WTC11 (cell line): ENCODE data around the gene PLCG1. TPM values are rescaled to one million over a fixed set of nuclear protein-coding genes. Genes with fewer than 3 reads are reported as not detected.
"Not testable (repeated sequence)": the region's sequence is repeated elsewhere in the genome, so short reads cannot be mapped to it uniquely, and the experiment has no call there.

Experiments used
- ATAC-seq: fragments of 200-7000 bp; cut with Tn5 transposase; 2 replicates; pipeline ENCODE4 v1.10.0; 2021; ENCODE audit warnings: mild to moderate bottlenecking, moderate library complexity
- CTCF ChIA-PET: fragments of 300-600 bp; sonication (Branson Sonifier 250); formaldehyde crosslinking; loops from one replicate; lab custom pipeline; 2021; ENCODE audit warnings: antibody characterized with exemption; lab: Charles Lee
- POLR2A ChIA-PET: fragments of 350-600 bp; sonication (Branson Sonifier 250); formaldehyde crosslinking; loops from one replicate; lab custom pipeline; 2021; ENCODE audit warnings: antibody characterized with exemption; lab: Charles Lee
- DNase-seq: peaks from one replicate; pipeline ENCODE4 v3.0.0; 2021; ENCODE audit warnings: low spot score
- H3K27ac Mint-ChIP-seq: 2 replicates; pipeline ENCODE4 v1.8.0; 2021; ENCODE audit warnings: mixed read lengths
- H3K27me3 Mint-ChIP-seq: 2 replicates; pipeline ENCODE4 v1.8.0; 2021; ENCODE audit warnings: low read depth, mild to moderate bottlenecking, moderate library complexity, mixed read lengths
- H3K36me3 Mint-ChIP-seq: 2 replicates; pipeline ENCODE4 v1.8.0; 2021; ENCODE audit warnings: mixed read lengths
- H3K4me1 Mint-ChIP-seq: 2 replicates; pipeline ENCODE4 v1.8.0; 2022; ENCODE audit warnings: mixed read lengths
- H3K4me3 Mint-ChIP-seq: 2 replicates; pipeline ENCODE4 v1.8.0; 2021; ENCODE audit warnings: mild to moderate bottlenecking, moderate library complexity, mixed read lengths
- H3K9me3 Mint-ChIP-seq: 2 replicates; pipeline ENCODE4 v1.8.0; 2021; ENCODE audit warnings: mixed read lengths
- ARID4B ChIP-seq: sonication (generic); formaldehyde crosslinking; IDR thresholded peaks from 2 replicates; pipeline ENCODE4 v1.8.0; 2023; ENCODE audit warnings: missing genetic modification reagents, mild to moderate bottlenecking, borderline replicate concordance
- CREB1 ChIP-seq: sonication (generic); formaldehyde crosslinking; IDR thresholded peaks from 2 replicates; pipeline ENCODE4 v1.8.0; 2023; ENCODE audit warnings: mild to moderate bottlenecking, missing genetic modification reagents
- ELF4 ChIP-seq: sonication (generic); formaldehyde crosslinking; IDR thresholded peaks from 2 replicates; pipeline ENCODE4 v1.8.1; 2022; ENCODE audit warnings: low read depth, mild to moderate bottlenecking, moderate library complexity, missing genetic modification reagents
- IRF2 ChIP-seq: sonication (generic); formaldehyde crosslinking; IDR thresholded peaks from 2 replicates; pipeline ENCODE4 v1.8.0; 2022; ENCODE audit warnings: low read depth, missing genetic modification reagents, borderline replicate concordance
- MXD4 ChIP-seq: fragments of 250-450 bp; sonication (Bioruptor Pico); IDR thresholded peaks from 2 replicates; pipeline ENCODE4 v1.8.0; 2021; ENCODE audit warnings: mild to moderate bottlenecking, moderate library complexity, borderline replicate concordance
- PRRX2 ChIP-seq: fragments of 250-450 bp; sonication (Bioruptor Pico); IDR thresholded peaks from 2 replicates; pipeline ENCODE4 v1.8.0; 2021; ENCODE audit warnings: mild to moderate bottlenecking
- ZNF138 ChIP-seq: sonication (generic); formaldehyde crosslinking; conservative IDR thresholded peaks from 2 replicates; pipeline ENCODE4 v1.8.1; 2022; ENCODE audit warnings: mild to moderate bottlenecking, moderate library complexity, missing genetic modification reagents
- total RNA-seq: library from RNA; stranded (reverse); gene quantifications from 3 replicates; pipeline ENCODE4 v1.2.3, GENCODE V29; 2021
- TF ChIP-seq, protein P1 (sequence below): sonication (generic); formaldehyde crosslinking; IDR thresholded peaks from 2 replicates; pipeline ENCODE4 v1.8.0; 2022; ENCODE audit warnings: missing genetic modification reagents

The PLCG1 gene
- total RNA-seq, 1 experiment from 2014 or later: 201 TPM

DNA sequence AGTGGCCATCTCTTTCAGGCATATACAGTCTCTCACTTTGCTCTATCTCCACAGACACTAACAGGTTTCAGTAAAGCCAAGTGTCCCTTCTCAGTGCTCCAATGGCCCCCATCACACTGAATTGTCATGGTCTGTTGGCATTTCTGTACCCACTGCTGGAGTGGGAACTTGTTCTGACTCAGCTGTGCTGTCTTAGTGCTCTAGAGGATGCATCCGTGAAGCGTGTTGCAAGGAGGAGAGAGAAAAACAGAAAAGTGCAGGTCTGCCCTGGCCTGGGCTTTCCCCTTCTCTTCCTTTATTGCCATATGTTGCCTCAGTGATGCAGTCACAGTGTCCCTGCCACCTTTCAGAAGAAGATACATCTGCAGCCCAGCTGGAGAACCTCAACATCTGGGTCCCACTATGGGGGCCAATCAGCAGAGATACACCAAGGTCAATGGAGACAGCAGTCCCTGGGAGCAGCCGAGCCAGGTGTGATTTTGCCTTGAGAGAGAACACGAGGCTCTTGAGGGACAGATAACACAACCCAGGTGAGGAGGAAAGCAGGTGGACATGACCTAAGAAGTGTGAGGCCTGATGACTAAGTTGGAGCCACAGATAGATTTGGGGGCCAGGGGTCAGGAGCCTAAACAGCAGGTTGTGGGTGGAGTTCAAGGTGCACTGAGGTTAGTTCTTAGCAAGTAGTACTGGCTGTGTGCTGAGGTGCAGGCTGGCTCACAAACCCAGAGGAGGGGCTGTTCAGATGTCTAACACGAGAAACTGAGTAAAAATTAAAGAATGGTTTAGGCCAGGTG lies 5.6 kb upstream of the PLCG1 start (continued):
- TF ChIP-seq ARID4B (CRISPR knock-in tag) (no peak), ZNF138 (CRISPR knock-in tag) (no peak), MXD4 (no peak), CREB1 (CRISPR knock-in tag) (no peak), PRRX2 (CRISPR knock-in tag) (no peak)
- TF ChIP-seq, protein P1, sequence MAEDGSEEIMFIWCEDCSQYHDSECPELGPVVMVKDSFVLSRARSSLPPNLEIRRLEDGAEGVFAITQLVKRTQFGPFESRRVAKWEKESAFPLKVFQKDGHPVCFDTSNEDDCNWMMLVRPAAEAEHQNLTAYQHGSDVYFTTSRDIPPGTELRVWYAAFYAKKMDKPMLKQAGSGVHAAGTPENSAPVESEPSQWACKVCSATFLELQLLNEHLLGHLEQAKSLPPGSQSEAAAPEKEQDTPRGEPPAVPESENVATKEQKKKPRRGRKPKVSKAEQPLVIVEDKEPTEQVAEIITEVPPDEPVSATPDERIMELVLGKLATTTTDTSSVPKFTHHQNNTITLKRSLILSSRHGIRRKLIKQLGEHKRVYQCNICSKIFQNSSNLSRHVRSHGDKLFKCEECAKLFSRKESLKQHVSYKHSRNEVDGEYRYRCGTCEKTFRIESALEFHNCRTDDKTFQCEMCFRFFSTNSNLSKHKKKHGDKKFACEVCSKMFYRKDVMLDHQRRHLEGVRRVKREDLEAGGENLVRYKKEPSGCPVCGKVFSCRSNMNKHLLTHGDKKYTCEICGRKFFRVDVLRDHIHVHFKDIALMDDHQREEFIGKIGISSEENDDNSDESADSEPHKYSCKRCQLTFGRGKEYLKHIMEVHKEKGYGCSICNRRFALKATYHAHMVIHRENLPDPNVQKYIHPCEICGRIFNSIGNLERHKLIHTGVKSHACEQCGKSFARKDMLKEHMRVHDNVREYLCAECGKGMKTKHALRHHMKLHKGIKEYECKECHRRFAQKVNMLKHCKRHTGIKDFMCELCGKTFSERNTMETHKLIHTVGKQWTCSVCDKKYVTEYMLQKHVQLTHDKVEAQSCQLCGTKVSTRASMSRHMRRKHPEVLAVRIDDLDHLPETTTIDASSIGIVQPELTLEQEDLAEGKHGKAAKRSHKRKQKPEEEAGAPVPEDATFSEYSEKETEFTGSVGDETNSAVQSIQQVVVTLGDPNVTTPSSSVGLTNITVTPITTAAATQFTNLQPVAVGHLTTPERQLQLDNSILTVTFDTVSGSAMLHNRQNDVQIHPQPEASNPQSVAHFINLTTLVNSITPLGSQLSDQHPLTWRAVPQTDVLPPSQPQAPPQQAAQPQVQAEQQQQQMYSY: no peak

- POLR2A ChIA-PET: interaction anchor here (0.6 to 0.7 kb wide), 2 partner anchors 19 to 206 kb away, joined by 3 to 4 read pairs; no protein-coding TSS in a partner anchor
- Mint-ChIP-seq H3K27me3 (peaks cover 13% of the 10 kb centered on the region), H3K4me1 (peaks cover 15% of the 10 kb centered on the region)
- H3K36me3 Mint-ChIP-seq, H3K9me3 Mint-ChIP-seq, ATAC-seq, DNase-seq, H3K27ac Mint-ChIP-seq, H3K4me3 Mint-ChIP-seq, CTCF ChIA-PET: not testable (repeated sequence)
Observed at GRCh38 chr20:41132388-41132775, 5.0 kb upstream of the PLCG1 start.

DNA sequence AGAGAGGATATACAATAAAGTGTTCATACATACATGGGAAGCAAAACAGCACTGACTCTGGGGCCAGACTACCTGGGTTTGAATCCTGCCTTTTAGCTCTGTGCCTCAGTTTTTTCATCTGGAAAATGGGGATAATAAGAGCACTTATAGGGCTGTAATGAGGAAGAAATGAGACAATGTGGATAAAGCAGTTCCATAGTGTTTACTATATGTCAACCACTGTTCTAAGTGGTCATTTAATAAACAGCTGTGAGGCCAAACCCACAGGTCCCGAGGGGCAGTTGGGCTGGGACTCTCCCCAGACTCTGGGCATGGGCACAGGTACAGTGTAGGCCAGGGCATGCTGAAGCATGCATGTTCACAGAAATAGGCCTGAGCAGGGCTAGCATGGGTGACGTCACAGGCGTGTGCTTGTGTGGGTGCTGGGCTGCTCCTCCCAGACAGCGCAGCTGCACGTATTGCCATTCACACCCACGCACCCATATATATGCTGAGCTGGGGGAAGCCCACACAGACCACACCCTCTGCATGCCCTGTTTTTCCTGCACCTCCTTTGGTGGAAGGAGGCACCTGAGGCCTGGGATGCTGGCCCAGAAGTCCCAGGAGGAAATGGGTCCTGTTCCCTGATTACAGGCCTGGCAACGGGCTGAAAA lies 3.5 kb upstream of the PLCG1 start:
- ATAC-seq: no peak
- peaks cover 19% of the 10 kb centered on the region for H3K4me1 Mint-ChIP-seq
- TF ChIP-seq ELF4 (CRISPR knock-in tag) (no peak), IRF2 (no peak)
- TF ChIP-seq, all 79 proteins: peak for 0
- no peak for DNase-seq
- Mint-ChIP-seq H3K27me3 (peaks cover 13% of the 10 kb centered on the region), H3K9me3 (no peaks in the 10 kb centered on the region; the same call in 1 of the 2 replicates), H3K4me3 (no peak overlapping the region), H3K36me3 (peaks cover 5% of the 10 kb centered on the region), H3K27ac (no peak overlapping the region)
- ChIA-PET CTCF (interaction anchor here (0.7 to 3.5 kb wide), 10 partner anchors 8 to 165 kb away, joined by 3 to 50 read pairs (median 20); no protein-coding TSS in a partner anchor), POLR2A (no interaction called here)
